ENCODE results near the gene LIPC.

LIPC gene

GRCh38 chr15:58453931-58454793 lies 22.4 kb downstream of the LIPC start:
- TF ChIP-seq CTCF (conservative IDR thresholded peaks at IDR 0.05; ENCODE audit: control insufficient read depth, insufficient read depth, low read depth, low read length): no peak
- no peak overlapping the region for H3K4me3 ChIP-seq (ENCODE audit: control insufficient read depth, low read depth, low read length)
- DNase-seq (ENCODE audit: low read depth): peak; percentile 45

DNA sequence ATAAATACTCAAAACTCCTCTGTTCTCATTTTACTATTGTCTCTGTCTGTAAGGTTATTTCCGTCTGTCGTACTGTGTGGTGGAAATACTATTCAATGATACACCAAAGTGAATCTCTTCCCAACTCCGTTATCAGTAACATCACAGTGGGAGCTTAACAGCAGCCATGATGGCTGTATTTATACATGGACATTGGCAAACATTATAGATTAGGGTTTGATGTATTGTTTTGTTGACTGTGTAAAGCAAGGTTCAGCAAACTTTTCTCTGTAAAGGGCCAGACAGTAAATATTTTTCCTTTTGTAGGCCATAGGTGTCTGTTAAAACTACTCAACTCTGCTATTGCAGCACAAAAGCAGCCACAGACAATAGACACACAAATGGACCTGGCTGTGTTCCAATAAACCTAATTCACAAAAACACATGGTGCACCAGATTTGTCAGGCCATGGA lies 23.2 kb downstream of the LIPC start:
- TF ChIP-seq CTCF (conservative IDR thresholded peaks at IDR 0.05; ENCODE audit: control insufficient read depth, insufficient read depth, low read depth, low read length): no peak
- peak; percentile 48 for DNase-seq (ENCODE audit: low read depth)
- H3K4me3 ChIP-seq (ENCODE audit: control insufficient read depth, low read depth, low read length): no peak overlapping the region

- H3K4me3 ChIP-seq (ENCODE audit: control insufficient read depth, low read depth, low read length): no peak overlapping the region
- no peak for TF ChIP-seq CTCF (conservative IDR thresholded peaks at IDR 0.05; ENCODE audit: control insufficient read depth, insufficient read depth, low read depth, low read length)
- DNase-seq (ENCODE audit: low read depth): peak; percentile 95
These were observed 25.7 kb downstream of the LIPC start for GRCh38 chr15:58457466-58457965.

- no peak overlapping the region for H3K4me3 ChIP-seq (ENCODE audit: control insufficient read depth, low read depth, low read length)
- no peak for DNase-seq (ENCODE audit: low read depth)
- no peak for TF ChIP-seq CTCF (conservative IDR thresholded peaks at IDR 0.05; ENCODE audit: control insufficient read depth, insufficient read depth, low read depth, low read length)
These were observed 26.3 kb downstream of the LIPC start for GRCh38 chr15:58458076-58458475.

GRCh38 chr15:58459045-58459444 lies 27.3 kb downstream of the LIPC start:
- no peak for TF ChIP-seq CTCF (conservative IDR thresholded peaks at IDR 0.05; ENCODE audit: control insufficient read depth, insufficient read depth, low read depth, low read length)
- DNase-seq (ENCODE audit: low read depth): no peak
- H3K4me3 ChIP-seq (ENCODE audit: control insufficient read depth, low read depth, low read length): no peak overlapping the region

DNA sequence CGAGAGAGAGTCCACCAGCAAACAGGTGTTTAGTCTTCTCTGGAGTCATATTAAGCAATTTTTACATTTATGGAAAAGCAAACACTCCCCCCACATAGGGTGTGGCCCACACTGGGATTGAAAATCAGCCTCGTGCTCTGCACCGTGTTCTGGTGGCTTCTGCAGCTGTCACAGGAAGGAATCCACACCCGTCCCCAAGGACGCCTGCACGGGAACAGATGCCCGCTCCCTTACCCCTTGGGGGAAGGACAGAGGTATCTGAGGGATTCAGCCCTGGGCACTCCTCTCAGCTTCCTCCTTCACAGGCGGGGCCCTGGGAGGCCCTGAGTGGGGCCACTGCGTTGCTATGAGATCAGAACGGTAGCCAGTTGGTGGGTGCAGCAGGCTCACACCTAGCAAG lies 27.8 kb downstream of the LIPC start:
- no peak for DNase-seq (ENCODE audit: low read depth)
- no peak overlapping the region for H3K4me3 ChIP-seq (ENCODE audit: control insufficient read depth, low read depth, low read length)
- no peak for TF ChIP-seq CTCF (conservative IDR thresholded peaks at IDR 0.05; ENCODE audit: control insufficient read depth, insufficient read depth, low read depth, low read length)

Measured in fibroblast of mammary gland (primary cell).